Epithelial cell of esophagus (primary cell): ENCODE measurements around the gene RBBP4.

Source experiments
- DNase-seq: peaks from one replicate; pipeline ENCODE4 v3.0.0; 2010; ENCODE audit warnings: low read depth
- H3K4me3 ChIP-seq: 2 replicates; pipeline ENCODE4 v1.5.1; 2011; ENCODE audit warnings: mild to moderate bottlenecking, low read length, control low read depth
- CTCF ChIP-seq: IDR thresholded peaks from 2 replicates; pipeline ENCODE4 v1.5.1; 2011; ENCODE audit warnings: low read depth, mild to moderate bottlenecking, low read length, control low read depth, inconsistent platforms; ENCODE audit not compliant: insufficient read depth; ENCODE audit errors: missing control alignments

RBBP4 gene

GRCh38 chr1:32683397-32683796, 32.4 kb downstream of the RBBP4 start:
- H3K4me3 ChIP-seq: no peak overlapping the region
- no peak for TF ChIP-seq CTCF
- DNase-seq: no peak

GRCh38 chr1:32684167-32684811, 33.3 kb downstream of the RBBP4 start:
- no peak for TF ChIP-seq CTCF
- no peak for DNase-seq
- no peak overlapping the region for H3K4me3 ChIP-seq

- DNase-seq: no peak
Observed at GRCh38 chr1:32685498-32685897, 34.5 kb downstream of the RBBP4 start.

GRCh38 chr1:32686387-32686786, 35.4 kb downstream of the RBBP4 start:
- no peak for TF ChIP-seq CTCF
- H3K4me3 ChIP-seq: no peak overlapping the region

More at GRCh38 chr1:32685498-32685897, 34.5 kb downstream of the RBBP4 start:
- TF ChIP-seq CTCF: no peak
- no peak overlapping the region for H3K4me3 ChIP-seq

GRCh38 chr1:32693455-32694174, 42.6 kb downstream of the RBBP4 start:
- no peak overlapping the region for H3K4me3 ChIP-seq
- DNase-seq: no peak
- no peak for TF ChIP-seq CTCF

More at GRCh38 chr1:32686387-32686786, 35.4 kb downstream of the RBBP4 start:
- no peak for DNase-seq

GRCh38 chr1:32695098-32695904, 44.3 kb downstream of the RBBP4 start:
- no peak overlapping the region for H3K4me3 ChIP-seq
- DNase-seq: no peak
- TF ChIP-seq CTCF: no peak
